Muscle of leg (tissue), 11 donors: Measurements from ENCODE around the gene SLC35B4. TPM values are rescaled to one million over a fixed set of nuclear protein-coding genes. Genes with fewer than 3 reads are reported as not detected.
"Not testable (repeated sequence)": the region's sequence is repeated elsewhere in the genome, so short reads cannot be mapped to it uniquely, and the experiment has no call there.

Experiments
- DNase-seq: peaks from one replicate; pipeline ENCODE4 v3.0.0; 2013
- H3K27ac ChIP-seq: one replicate; pipeline ENCODE4 v1.5.1; 2013; ENCODE audit warnings: mild to moderate bottlenecking, low read length, control low read depth
- H3K27me3 ChIP-seq: one replicate; pipeline ENCODE4 v1.6.1; 2013; ENCODE audit warnings: low read length; ENCODE audit not compliant: control insufficient read depth, insufficient read depth
- H3K36me3 ChIP-seq: one replicate; pipeline ENCODE4 v1.6.1; 2013; ENCODE audit warnings: low read length; ENCODE audit not compliant: control insufficient read depth, insufficient read depth
- H3K4me1 ChIP-seq: one replicate; pipeline ENCODE4 v1.6.1; 2013; ENCODE audit warnings: low read length; ENCODE audit not compliant: control insufficient read depth, insufficient read depth
- H3K4me3 ChIP-seq: one replicate; pipeline ENCODE4 v1.5.1; 2013; ENCODE audit warnings: low read length, control low read depth
- H3K9me3 ChIP-seq: replicated peaks from 2 replicates; pipeline ENCODE4 v1.6.1; 2013; ENCODE audit warnings: low read depth, low read length; ENCODE audit not compliant: control insufficient read depth
- WGBS: methylation state at CpG from one replicate; pipeline ENCODE4 v1.1.5; 2013; ENCODE audit warnings: missing lambda C conversion rate; ENCODE audit not compliant: insufficient coverage; 5-methylcytosine and 5-hydroxymethylcytosine counted together
- polyA plus RNA-seq, 8 donors: library from polyadenylated mRNA; unstranded; fragments of 120-200 nt; gene quantifications; one replicate each; pipeline versions ENCODE4 v1.2.1 to v1.2.3, GENCODE V29; 2013; ENCODE audit warnings: inconsistent platforms in 1 of 8, low replicate concordance in 1 of 8; ENCODE audit not compliant: insufficient read length in 8 of 8, insufficient read depth in 1 of 8
- total RNA-seq: library from RNA; stranded (reverse); fragments of 120-200 nt; gene quantifications from one replicate; pipeline ENCODE4 v1.2.4, GENCODE V29; 2013

The SLC35B4 gene
- total and polyA plus RNA-seq, 9 donors, result 8.2 to 12.0 (median 10.1) TPM

DNA sequence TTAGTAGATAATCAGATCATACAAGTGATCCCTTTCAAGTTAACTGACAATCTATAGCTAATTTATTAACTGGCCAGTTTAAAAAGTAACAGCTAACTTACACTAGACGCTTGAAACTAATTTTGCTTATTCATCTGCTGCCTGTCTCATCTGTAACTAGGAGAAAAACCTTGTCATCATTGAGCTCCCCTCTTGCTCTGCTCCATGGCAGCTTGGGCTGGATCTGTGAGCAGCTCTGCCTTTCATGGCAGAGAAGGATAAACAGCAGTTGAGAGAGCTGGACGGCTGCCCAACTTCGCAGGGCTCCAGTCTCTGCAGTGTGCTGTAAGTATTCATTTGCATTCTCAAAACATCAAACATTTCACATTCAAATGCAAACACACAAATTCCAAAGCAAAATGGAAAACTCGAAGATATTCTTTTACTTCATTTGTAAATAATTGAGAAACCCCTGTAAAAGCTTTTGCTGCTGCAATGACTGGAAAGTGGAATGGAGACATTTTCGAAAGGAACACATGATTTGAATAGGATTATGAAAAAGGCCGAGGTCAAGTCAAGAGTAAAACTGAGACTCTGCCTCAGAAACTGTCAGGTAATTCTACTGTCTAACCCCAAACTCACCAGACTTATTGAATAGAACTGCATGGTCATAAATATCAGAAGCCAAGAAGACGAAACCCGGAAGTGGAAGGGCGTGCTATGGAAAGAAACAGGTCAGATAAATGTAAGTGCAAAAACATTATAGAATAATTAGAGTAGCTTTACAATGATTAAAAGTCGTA is 17.6 kb downstream of the SLC35B4 start:
- Histone ChIP-seq H3K27me3 (no peaks in the 10 kb centered on the region), H3K36me3 (peaks cover 48% of the 10 kb centered on the region), H3K27ac (no peak overlapping the region), H3K9me3 (no peaks in the 10 kb centered on the region), H3K4me3 (no peak overlapping the region), H3K4me1 (no peaks in the 10 kb centered on the region)
- WGBS, result 100% methylated on average over 1 of the region's 10 CpGs
- DNase-seq, result peak; percentile 21

DNA sequence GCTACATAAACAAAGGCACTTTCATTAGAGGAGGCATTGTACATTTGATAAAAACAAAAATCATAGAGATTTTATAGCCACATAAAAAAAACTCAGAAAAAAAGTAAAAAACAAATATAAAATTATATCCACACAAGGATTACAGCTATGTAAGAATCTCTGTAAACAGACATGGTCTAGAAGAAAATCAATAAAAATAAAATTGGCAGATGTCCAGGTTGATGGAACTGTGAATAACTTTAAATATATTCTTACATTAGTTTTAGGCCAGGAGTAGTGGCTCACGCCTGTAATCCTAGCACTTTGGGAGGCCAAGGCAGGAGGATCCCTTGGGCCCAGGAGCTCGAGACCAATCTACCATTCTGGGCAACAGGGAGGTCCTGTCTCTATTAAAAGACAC is 19.2 kb downstream of the SLC35B4 start:
- Histone ChIP-seq H3K36me3 (peaks cover 48% of the 10 kb centered on the region), H3K9me3 (no peaks in the 10 kb centered on the region), H3K4me3 (no peak overlapping the region), H3K4me1 (no peaks in the 10 kb centered on the region), H3K27me3 (no peaks in the 10 kb centered on the region), H3K27ac (no peak overlapping the region)
- WGBS, result no CpG with 5 or more reads among the region's 2 CpGs
- DNase-seq, result no peak

DNA sequence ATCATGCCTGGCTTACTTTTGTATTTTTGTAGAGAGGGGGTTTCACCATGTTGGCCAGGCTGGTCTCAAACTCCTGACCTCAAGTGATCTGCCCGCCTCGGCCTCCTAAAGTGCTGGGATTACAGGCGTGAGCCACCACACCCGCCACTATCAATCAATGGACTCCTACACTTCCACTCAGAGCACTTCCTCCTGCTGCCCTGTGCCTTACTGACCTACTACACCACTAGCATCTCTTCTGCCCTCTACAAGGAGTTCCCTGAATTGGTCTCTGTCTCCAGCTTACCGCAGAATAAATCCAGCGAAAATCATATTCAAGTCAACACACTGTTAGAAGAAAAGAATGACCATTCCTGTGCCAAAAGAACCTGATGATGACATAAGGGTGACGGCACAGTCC is 20.7 kb downstream of the SLC35B4 start:
- H3K4me1 ChIP-seq, H3K4me3 ChIP-seq, DNase-seq, H3K9me3 ChIP-seq, H3K27ac ChIP-seq, H3K27me3 ChIP-seq: not testable (repeated sequence)
- WGBS, result 100% methylated on average over 3 of the region's 7 CpGs
- peaks cover 34% of the 10 kb centered on the region for H3K36me3 ChIP-seq

DNA sequence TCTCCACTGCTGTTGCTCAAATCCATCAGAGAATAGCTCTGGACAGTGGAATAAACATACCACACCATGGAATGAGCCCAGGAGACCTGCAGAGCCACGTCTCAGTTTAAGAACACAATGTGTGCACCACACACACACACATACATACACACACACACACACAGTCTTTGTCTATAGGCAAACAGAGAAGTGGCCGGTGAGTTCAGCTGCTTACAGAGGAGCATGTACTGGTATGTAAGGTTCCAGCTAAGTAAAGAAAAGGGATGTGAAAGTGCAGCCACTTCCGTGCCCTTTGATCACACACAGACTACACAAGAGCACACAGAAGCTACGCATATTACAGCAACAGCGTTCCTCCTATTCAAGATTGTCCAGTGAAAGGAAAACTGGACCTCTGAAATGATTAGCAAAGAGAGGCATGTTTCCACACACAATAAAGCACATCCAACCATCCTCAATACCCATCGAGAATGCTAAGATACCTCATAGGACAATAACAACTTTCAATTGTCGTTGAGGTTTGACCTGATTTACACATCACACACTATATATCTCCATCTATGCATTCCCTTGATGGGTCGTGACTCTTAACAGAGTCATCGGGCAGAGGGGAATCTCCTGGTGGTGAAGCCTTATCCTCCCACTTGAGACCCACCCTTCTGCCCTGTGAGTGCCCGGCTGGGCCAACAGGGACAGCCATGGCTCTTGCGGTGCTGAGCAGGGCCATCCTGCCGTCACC is 23.6 kb downstream of the SLC35B4 start:
- H3K4me3 ChIP-seq, result no peak overlapping the region
- peaks cover 2% of the 10 kb centered on the region for H3K4me1 ChIP-seq
- no peaks in the 10 kb centered on the region for H3K9me3 ChIP-seq
- WGBS, result 93% methylated on average over 7 of the region's 12 CpGs
- no peak overlapping the region for H3K27ac ChIP-seq
- peak; percentile 74 for DNase-seq
- H3K27me3 ChIP-seq, result no peaks in the 10 kb centered on the region
- H3K36me3 ChIP-seq, result peaks cover 31% of the 10 kb centered on the region

DNA sequence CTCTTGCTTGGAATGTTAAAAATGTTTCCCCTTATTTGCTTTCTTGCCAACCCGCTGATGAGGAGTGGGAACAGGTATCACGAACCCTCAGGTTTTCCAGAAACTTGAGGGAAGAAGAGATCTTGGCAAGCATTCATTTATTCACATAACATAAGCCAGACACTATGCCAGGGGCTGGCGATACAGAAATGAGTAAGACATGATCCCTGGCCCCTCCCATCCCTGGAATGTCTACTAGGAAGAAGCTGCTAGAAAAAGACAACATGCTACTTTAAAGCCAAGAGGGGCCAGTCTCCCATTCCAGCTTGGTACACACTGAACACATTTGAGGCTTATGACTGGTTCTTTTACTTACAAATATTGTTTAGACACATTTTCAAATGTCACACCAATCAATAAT is 26.4 kb downstream of the SLC35B4 start:
- Histone ChIP-seq H3K27ac (no peak overlapping the region), H3K36me3 (peaks cover 18% of the 10 kb centered on the region)
- DNase-seq, result peak; percentile 6

DNA sequence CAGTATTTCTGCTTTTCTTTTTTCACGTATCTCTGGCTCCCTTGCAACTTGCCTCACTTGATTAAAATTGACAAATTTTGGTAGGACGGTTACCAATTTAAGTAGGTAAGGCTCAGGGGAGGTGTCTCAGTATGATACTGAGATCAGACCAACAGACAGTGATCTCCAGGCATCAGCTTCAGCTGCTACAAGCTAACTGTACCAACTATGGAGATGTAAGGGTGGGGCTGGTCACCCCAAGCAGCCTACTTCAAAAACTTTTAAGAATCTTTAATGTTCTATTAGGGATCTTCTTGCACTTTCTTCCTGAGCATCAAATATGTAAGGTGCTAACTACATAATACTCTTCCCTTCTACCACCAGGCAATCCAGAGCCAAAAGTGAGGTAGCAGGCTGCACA is 26.9 kb downstream of the SLC35B4 start:
- Histone ChIP-seq H3K27ac (no peak overlapping the region), H3K9me3 (no peaks in the 10 kb centered on the region), H3K4me3 (no peak overlapping the region), H3K27me3 (no peaks in the 10 kb centered on the region), H3K36me3 (peaks cover 13% of the 10 kb centered on the region), H3K4me1 (peaks cover 2% of the 10 kb centered on the region)
- WGBS, result no CpG with 5 or more reads among the region's 2 CpGs
- no peak for DNase-seq

More for the DNA sequence above, 26.4 kb downstream of the SLC35B4 start:
- Histone ChIP-seq H3K27me3 (no peaks in the 10 kb centered on the region), H3K4me3 (no peak overlapping the region), H3K4me1 (peaks cover 2% of the 10 kb centered on the region), H3K9me3 (no peaks in the 10 kb centered on the region)
- no CpG with 5 or more reads among the region's 3 CpGs for WGBS

DNA sequence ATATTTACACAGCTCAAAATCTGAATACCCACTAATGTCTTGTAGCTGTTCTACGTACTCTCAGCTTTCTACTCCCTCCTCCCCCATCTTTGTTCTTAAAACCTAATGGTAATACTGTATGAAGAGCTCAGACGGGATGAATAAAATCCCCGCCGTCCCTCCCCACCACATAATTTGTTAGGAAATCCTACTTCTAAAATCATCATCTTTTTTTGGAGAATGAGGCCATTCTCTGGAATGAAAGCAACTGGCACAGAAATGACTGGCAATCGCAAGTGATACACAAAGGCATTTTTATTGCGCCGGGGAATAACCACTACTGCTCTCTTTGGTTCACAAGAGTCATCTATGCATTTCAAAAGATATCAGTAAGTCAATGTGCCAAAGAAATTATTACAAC is 27.3 kb downstream of the SLC35B4 start:
- no peaks in the 10 kb centered on the region for H3K9me3 ChIP-seq
- H3K27me3 ChIP-seq, result peaks cover 2% of the 10 kb centered on the region
- WGBS, result no CpG with 5 or more reads among the region's 7 CpGs
- H3K4me1 ChIP-seq, result peaks cover 2% of the 10 kb centered on the region
- no peak overlapping the region for H3K27ac ChIP-seq
- no peak overlapping the region for H3K4me3 ChIP-seq
- H3K36me3 ChIP-seq, result peaks cover 9% of the 10 kb centered on the region
- peak; percentile 30 for DNase-seq

DNA sequence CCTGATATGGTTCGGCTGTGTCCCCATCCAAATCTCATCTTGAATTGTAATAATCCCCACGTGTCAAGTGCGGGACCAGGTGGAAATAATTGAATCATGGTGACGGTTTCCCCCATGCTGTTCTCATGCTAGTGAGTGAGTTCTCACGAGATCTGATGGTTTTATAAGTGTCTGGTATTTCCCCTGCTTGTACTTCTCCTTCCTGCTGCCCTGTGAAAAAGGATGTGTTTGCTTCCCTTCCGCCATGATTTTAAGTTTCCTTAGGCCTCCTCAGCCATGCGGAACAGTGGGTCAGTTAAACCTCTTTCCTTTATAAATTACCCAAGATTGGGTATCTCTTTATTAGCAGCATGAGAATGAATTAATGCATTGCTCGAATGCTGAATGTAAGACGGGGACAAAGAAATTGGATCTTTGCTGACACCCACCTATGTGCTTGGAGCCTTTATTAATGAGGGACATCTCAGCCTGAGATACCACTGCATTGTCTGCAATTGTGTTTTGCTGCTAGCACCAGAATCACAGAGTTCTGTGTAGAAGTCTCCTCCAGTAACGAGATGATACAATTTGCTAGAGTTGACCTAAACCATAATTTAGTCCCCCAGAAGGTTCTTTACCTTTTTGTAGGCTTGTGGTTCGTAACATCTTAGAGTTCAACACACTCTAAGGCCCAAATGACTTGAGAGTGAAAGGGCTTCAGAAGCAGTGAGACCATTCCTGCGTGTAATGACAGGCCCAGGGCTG is 28.6 kb downstream of the SLC35B4 start:
- no peak overlapping the region for H3K4me3 ChIP-seq
- no CpG with 5 or more reads among the region's 12 CpGs for WGBS
- no peak overlapping the region for H3K27ac ChIP-seq
- H3K9me3 ChIP-seq, result no peaks in the 10 kb centered on the region
- peaks cover 2% of the 10 kb centered on the region for H3K4me1 ChIP-seq
- no peaks in the 10 kb centered on the region for H3K36me3 ChIP-seq
- DNase-seq, result no peak
- H3K27me3 ChIP-seq, result peaks cover 5% of the 10 kb centered on the region

DNA sequence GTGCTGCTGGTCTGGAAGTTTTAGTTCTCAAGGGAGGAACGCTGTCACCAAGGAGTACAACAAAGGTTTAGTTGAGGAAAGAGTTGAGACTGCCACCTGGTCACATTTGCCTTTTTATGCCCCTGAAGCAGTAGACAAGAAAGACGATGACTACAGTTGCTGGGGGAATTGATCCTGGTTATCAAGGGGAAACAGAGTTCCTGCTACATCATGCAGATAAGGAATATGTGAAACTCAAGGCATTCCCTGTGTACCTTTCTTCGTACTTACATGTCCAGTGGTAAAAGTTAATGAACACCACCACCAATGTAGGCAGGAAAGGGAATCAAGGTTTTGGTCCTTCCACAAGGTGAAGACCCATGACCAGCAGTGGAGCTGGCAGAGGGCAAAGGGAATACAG is 31.8 kb downstream of the SLC35B4 start:
- peaks cover 5% of the 10 kb centered on the region for H3K27me3 ChIP-seq
- H3K4me3 ChIP-seq, result no peak overlapping the region
- DNase-seq, result no peak
- no peaks in the 10 kb centered on the region for H3K9me3 ChIP-seq
- H3K36me3 ChIP-seq, result no peaks in the 10 kb centered on the region
- WGBS, result 100% methylated on average over 1 of the region's 3 CpGs
- H3K4me1 ChIP-seq, result peaks cover 2% of the 10 kb centered on the region
- no peak overlapping the region for H3K27ac ChIP-seq

DNA sequence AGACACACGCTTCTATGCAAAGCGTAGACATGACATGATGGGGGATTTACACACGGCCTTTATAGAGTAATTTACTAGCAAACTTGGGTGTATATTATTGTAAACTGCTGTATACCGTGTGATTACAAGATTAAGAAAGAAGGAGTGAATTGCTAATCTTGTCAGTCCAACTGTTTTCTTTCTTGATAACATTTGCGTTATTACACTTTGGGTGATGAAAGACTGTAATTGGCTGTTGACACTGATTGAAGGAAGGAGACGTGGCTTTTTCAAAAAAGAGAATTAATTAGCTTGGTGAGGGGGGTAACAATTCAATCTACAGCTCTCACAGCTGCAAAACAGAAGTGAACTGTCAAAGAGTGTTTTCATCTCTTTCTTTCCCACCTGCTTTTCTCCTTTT is 32.7 kb downstream of the SLC35B4 start:
- H3K4me1 ChIP-seq, result no peaks in the 10 kb centered on the region
- no peak overlapping the region for H3K4me3 ChIP-seq
- DNase-seq, result no peak
- WGBS, result no CpG with 5 or more reads among the region's 6 CpGs
- H3K27ac ChIP-seq, result no peak overlapping the region
- H3K9me3 ChIP-seq, result no peaks in the 10 kb centered on the region
- H3K27me3 ChIP-seq, result peaks cover 5% of the 10 kb centered on the region
- H3K36me3 ChIP-seq, result no peaks in the 10 kb centered on the region
